ENCODE measurements around the gene LRRC7. TPM values are rescaled to one million over a fixed set of nuclear protein-coding genes. Genes with fewer than 3 reads are reported as not detected.

LRRC7 gene
- total RNA-seq, 1 experiment from 2014 or later, result not detected

DNA sequence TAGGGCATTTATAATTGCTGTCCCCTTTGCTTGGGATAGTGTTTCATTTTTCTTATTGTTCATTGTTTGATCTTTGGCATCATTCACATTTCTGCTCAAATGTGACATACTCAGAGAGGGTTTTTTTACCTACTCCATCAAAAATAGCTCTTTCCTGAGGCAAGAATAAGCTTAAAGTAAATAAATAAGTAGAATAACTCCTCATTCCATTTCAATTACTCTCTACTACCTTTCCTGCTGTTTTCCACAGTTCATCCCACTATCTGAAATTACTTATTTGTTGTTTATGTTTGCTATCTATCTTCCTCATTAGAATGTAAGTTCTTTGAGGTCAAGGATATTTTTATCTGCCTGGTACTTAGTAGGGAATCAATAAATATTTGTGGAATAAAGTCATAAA is 517.8 kb downstream of the LRRC7 start:
- ChIA-PET POLR2A (ENCODE audit: low non-redundant PET) (no interaction called here), CTCF (no interaction called here)
- intact Hi-C loops (cut with micrococcal nuclease; ENCODE audit: unreplicated experiment), result no loop called here
- H3K4me1 ChIP-seq (ENCODE audit: insufficient read depth, low read length, poor library complexity, severe bottlenecking), result no peaks in the 10 kb centered on the region
- H3K27me3 ChIP-seq (replicated peaks; ENCODE audit: insufficient read depth, low read depth, low read length, poor library complexity), result no peaks in the 10 kb centered on the region
- no peak overlapping the region for H3K4me3 ChIP-seq (ENCODE audit: low read depth, low read length, poor library complexity, severe bottlenecking)
- BruUV-seq (replicated peaks), result no TSS peak
- H3K36me3 ChIP-seq (ENCODE audit: insufficient read depth, low read length, poor library complexity, severe bottlenecking), result no peaks in the 10 kb centered on the region
- H3K9me3 ChIP-seq (ENCODE audit: low read depth, low read length, poor library complexity, severe bottlenecking), result no peaks in the 10 kb centered on the region
- no peak for TF ChIP-seq EZH2 (IDR thresholded peaks at IDR 0.05; ENCODE audit: borderline replicate concordance, low read depth, low read length, poor library complexity, severe bottlenecking)
- TF ChIP-seq, protein P1, sequence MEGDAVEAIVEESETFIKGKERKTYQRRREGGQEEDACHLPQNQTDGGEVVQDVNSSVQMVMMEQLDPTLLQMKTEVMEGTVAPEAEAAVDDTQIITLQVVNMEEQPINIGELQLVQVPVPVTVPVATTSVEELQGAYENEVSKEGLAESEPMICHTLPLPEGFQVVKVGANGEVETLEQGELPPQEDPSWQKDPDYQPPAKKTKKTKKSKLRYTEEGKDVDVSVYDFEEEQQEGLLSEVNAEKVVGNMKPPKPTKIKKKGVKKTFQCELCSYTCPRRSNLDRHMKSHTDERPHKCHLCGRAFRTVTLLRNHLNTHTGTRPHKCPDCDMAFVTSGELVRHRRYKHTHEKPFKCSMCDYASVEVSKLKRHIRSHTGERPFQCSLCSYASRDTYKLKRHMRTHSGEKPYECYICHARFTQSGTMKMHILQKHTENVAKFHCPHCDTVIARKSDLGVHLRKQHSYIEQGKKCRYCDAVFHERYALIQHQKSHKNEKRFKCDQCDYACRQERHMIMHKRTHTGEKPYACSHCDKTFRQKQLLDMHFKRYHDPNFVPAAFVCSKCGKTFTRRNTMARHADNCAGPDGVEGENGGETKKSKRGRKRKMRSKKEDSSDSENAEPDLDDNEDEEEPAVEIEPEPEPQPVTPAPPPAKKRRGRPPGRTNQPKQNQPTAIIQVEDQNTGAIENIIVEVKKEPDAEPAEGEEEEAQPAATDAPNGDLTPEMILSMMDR (conservative IDR thresholded peaks at IDR 0.05; ENCODE audit: low read depth, low read length), result no peak
- DNase-seq (ENCODE audit: low spot score), result no peak
- H3K27ac ChIP-seq (ENCODE audit: low read depth, low read length, poor library complexity, severe bottlenecking), result no peak overlapping the region

DNA sequence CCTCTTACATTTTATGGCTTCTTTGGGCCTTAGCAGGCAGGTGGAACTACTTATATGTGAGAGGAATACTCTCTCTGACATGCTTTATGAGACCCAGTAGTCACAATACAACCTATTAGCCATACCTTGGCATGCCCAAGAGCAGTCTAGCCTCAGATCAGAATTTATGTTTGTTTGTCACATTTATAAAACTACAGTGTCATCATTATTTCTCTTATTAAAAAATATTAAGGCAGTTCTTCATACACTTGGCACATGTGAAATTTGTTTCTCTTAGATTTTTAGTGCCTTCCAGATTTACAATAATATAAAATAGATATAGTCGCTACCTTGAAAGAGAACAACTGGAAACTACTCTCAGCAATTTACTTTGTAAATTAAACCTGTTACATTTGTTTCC is 519.2 kb downstream of the LRRC7 start:
- Histone ChIP-seq H3K27ac (ENCODE audit: low read depth, low read length, poor library complexity, severe bottlenecking) (no peak overlapping the region), H3K4me3 (ENCODE audit: low read depth, low read length, poor library complexity, severe bottlenecking) (no peak overlapping the region), H3K27me3 (replicated peaks; ENCODE audit: insufficient read depth, low read depth, low read length, poor library complexity) (no peaks in the 10 kb centered on the region), H3K4me1 (ENCODE audit: insufficient read depth, low read length, poor library complexity, severe bottlenecking) (no peaks in the 10 kb centered on the region), H3K36me3 (ENCODE audit: insufficient read depth, low read length, poor library complexity, severe bottlenecking) (no peaks in the 10 kb centered on the region), H3K9me3 (ENCODE audit: low read depth, low read length, poor library complexity, severe bottlenecking) (no peaks in the 10 kb centered on the region)
- TF ChIP-seq, protein P1 (conservative IDR thresholded peaks at IDR 0.05; ENCODE audit: low read depth, low read length), result no peak
- no peak for TF ChIP-seq EZH2 (IDR thresholded peaks at IDR 0.05; ENCODE audit: borderline replicate concordance, low read depth, low read length, poor library complexity, severe bottlenecking)
- DNase-seq (ENCODE audit: low spot score), result no peak
- ChIA-PET POLR2A (ENCODE audit: low non-redundant PET) (no interaction called here), CTCF (no interaction called here)
- BruUV-seq (replicated peaks), result no TSS peak
- intact Hi-C loops (cut with micrococcal nuclease; ENCODE audit: unreplicated experiment), result no loop called here

DNA sequence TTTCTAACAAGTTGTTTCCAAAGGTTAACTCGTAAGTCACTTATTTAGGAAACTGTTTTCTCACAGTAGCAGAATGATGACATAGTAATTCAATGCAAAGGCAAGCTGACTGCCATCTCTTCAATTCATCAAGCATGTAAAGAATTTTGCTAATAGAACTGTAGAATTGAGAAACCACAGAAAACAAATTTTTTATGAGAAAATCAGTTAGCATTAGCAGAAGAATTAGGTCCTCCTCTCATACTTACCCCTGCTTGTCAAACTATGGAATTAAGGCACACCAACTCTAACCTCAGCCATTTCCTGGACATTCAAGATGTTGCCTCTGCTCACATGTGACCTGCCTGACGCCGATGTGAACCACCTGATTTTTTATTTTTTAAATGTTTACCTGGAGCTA is 522.4 kb downstream of the LRRC7 start:
- POLR2A ChIA-PET (ENCODE audit: low non-redundant PET), result no interaction called here
- no peak overlapping the region for H3K27ac ChIP-seq (ENCODE audit: low read depth, low read length, poor library complexity, severe bottlenecking)
- TF ChIP-seq, protein P1 (conservative IDR thresholded peaks at IDR 0.05; ENCODE audit: low read depth, low read length), result no peak
- no peak for TF ChIP-seq EZH2 (IDR thresholded peaks at IDR 0.05; ENCODE audit: borderline replicate concordance, low read depth, low read length, poor library complexity, severe bottlenecking)

More for the DNA sequence above, 522.4 kb downstream of the LRRC7 start:
- Histone ChIP-seq H3K4me3 (ENCODE audit: low read depth, low read length, poor library complexity, severe bottlenecking) (no peak overlapping the region), H3K4me1 (ENCODE audit: insufficient read depth, low read length, poor library complexity, severe bottlenecking) (no peaks in the 10 kb centered on the region), H3K36me3 (ENCODE audit: insufficient read depth, low read length, poor library complexity, severe bottlenecking) (no peaks in the 10 kb centered on the region), H3K9me3 (ENCODE audit: low read depth, low read length, poor library complexity, severe bottlenecking) (no peaks in the 10 kb centered on the region), H3K27me3 (replicated peaks; ENCODE audit: insufficient read depth, low read depth, low read length, poor library complexity) (no peaks in the 10 kb centered on the region)
- intact Hi-C loops (cut with micrococcal nuclease; ENCODE audit: unreplicated experiment), result no loop called here
- DNase-seq (ENCODE audit: low spot score), result no peak
- CTCF ChIA-PET, result no interaction called here
- no TSS peak for BruUV-seq (replicated peaks)
